NCI-H748 (cell line): ENCODE data around the gene ARHGAP25.

Experiments used
- DNase-seq: peaks from one replicate; lab custom pipeline; 2025; ENCODE audit not compliant: unreplicated experiment; lab: John Stamatoyannopoulos, UW

The ARHGAP25 gene

GRCh38 chr2:68734688-68735525 lies at the start of gene ARHGAP25:
ARHGAP25 (plus strand) TSS chr2:68734811; CDS start chr2:68735200, 389 bp downstream.
- no peak for DNase-seq

- DNase-seq, result no peak
Measured at GRCh38 chr2:68686178-68686577, 48.4 kb upstream of the ARHGAP25 start.

- DNase-seq, result no peak
Measured at GRCh38 chr2:68687018-68687417, 47.6 kb upstream of the ARHGAP25 start.

GRCh38 chr2:68689553-68690537 lies 44.8 kb upstream of the ARHGAP25 start:
- DNase-seq, result no peak

- no peak for DNase-seq
Measured at GRCh38 chr2:68690851-68691250, 43.8 kb upstream of the ARHGAP25 start.

- DNase-seq, result no peak
Measured at GRCh38 chr2:68692511-68692910, 42.1 kb upstream of the ARHGAP25 start.

- no peak for DNase-seq
Measured at GRCh38 chr2:68693951-68694350, 40.7 kb upstream of the ARHGAP25 start.

- DNase-seq, result no peak
Measured at GRCh38 chr2:68695971-68696370, 38.6 kb upstream of the ARHGAP25 start.

GRCh38 chr2:68696554-68696953 lies 38.1 kb upstream of the ARHGAP25 start:
- DNase-seq, result no peak

GRCh38 chr2:68698567-68699377 lies 35.8 kb upstream of the ARHGAP25 start:
- DNase-seq, result peak; percentile 90

GRCh38 chr2:68700560-68700959 lies 34.1 kb upstream of the ARHGAP25 start:
- no peak for DNase-seq

GRCh38 chr2:68706637-68707036 lies 28.0 kb upstream of the ARHGAP25 start:
- DNase-seq, result no peak

GRCh38 chr2:68708629-68709028 lies 26.0 kb upstream of the ARHGAP25 start:
- no peak for DNase-seq

GRCh38 chr2:68709421-68709911 lies 25.1 kb upstream of the ARHGAP25 start:
- peak; percentile 52 for DNase-seq

GRCh38 chr2:68710336-68710735 lies 24.3 kb upstream of the ARHGAP25 start:
- no peak for DNase-seq

GRCh38 chr2:68710756-68711155 lies 23.9 kb upstream of the ARHGAP25 start:
- no peak for DNase-seq

GRCh38 chr2:68714866-68715265 lies 19.7 kb upstream of the ARHGAP25 start:
- no peak for DNase-seq

GRCh38 chr2:68715353-68716041 lies 19.1 kb upstream of the ARHGAP25 start:
- DNase-seq, result peak; percentile 68

- no peak for DNase-seq
Measured at GRCh38 chr2:68716604-68717304, 17.9 kb upstream of the ARHGAP25 start.

GRCh38 chr2:68717305-68717661 lies 17.3 kb upstream of the ARHGAP25 start:
- DNase-seq, result no peak
